ENCODE measurements around the gene RPUSD4. TPM values are rescaled to one million over a fixed set of nuclear protein-coding genes. Genes with fewer than 3 reads are reported as not detected.

Gene RPUSD4
- polyA plus RNA-seq, 2 of the 4 experiments (the other 2 are of a cell fraction): 15.4 to 16.2 TPM

GRCh38 chr11:126191379-126192073 lies 19.9 kb downstream of the RPUSD4 start:
- WGBS (ENCODE audit: missing lambda C conversion rate): 85% methylated on average over 11 of the region's 11 CpGs
- CTCF ChIA-PET: interaction anchor here (1.2 to 6.7 kb wide), 2 partner anchors 260 to 268 kb away, joined by 3 to 80 read pairs; no protein-coding TSS in a partner anchor
- ATAC-seq: no peak

GRCh38 chr11:126190792-126191191 lies 20.7 kb downstream of the RPUSD4 start:
- ATAC-seq (no peak), FAIRE-seq (no peak), DNase-seq (ENCODE audit: low read depth in 1 of 2, low spot score in 1 of 2) (no peak)
- TF ChIP-seq ZSCAN20 (CRISPR knock-in tag; IDR thresholded peaks at IDR 0.05) (no peak), ZFP36 (IDR thresholded peaks at IDR 0.05; ENCODE audit: borderline replicate concordance, partially characterized antibody) (no peak), TFCP2L1 (CRISPR knock-in tag; IDR thresholded peaks at IDR 0.05) (no peak), RARB (CRISPR knock-in tag; IDR thresholded peaks at IDR 0.05) (no peak)
- 94% methylated on average over 11 of the region's 14 CpGs for WGBS (ENCODE audit: missing lambda C conversion rate)
- POLR2A ChIA-PET: no interaction called here
- Histone ChIP-seq H3K27ac (no peak overlapping the region), H3K4me1 (no peaks in the 10 kb centered on the region), H3K4me2 (no peak overlapping the region), H3K9me3 (no peaks in the 10 kb centered on the region), H3K4me3 (no peak overlapping the region)
- CTCF ChIA-PET: interaction anchor here (1.0 to 6.7 kb wide), 4 partner anchors 9 to 267 kb away, joined by 3 to 80 read pairs (median 3); no protein-coding TSS in a partner anchor

More at GRCh38 chr11:126191379-126192073, 19.9 kb downstream of the RPUSD4 start:
- Histone ChIP-seq H3K4me2 (no peak overlapping the region), H3K4me1 (no peaks in the 10 kb centered on the region), H3K27ac (no peak overlapping the region), H3K9me3 (no peaks in the 10 kb centered on the region), H3K4me3 (no peak overlapping the region)
- no peak for TF ChIP-seq BHLHE40 (IDR thresholded peaks at IDR 0.05; ENCODE audit: low read depth, low read length)
- TF ChIP-seq BCL3 (IDR thresholded peaks at IDR 0.05): no peak
- TF ChIP-seq JUN (IDR thresholded peaks at IDR 0.05): no peak
- no peak for TF ChIP-seq ATOH8 (CRISPR knock-in tag; IDR thresholded peaks at IDR 0.05; ENCODE audit: low read depth)
- no peak for TF ChIP-seq NFE2L2 (conservative IDR thresholded peaks at IDR 0.05; ENCODE audit: low read length)
- TF ChIP-seq RCOR1 (IDR thresholded peaks at IDR 0.05; ENCODE audit: low read depth, low read length): no peak
- no peak for TF ChIP-seq CBX2 (IDR thresholded peaks at IDR 0.05; ENCODE audit: borderline replicate concordance, low read depth)
- no peak for TF ChIP-seq POLR2AphosphoS2 (conservative IDR thresholded peaks at IDR 0.05; ENCODE audit: low read length)
- TF ChIP-seq CBX8 (IDR thresholded peaks at IDR 0.05): no peak
- TF ChIP-seq ESRRA (IDR thresholded peaks at IDR 0.05; ENCODE audit: borderline replicate concordance, low read length): no peak
- TF ChIP-seq POLR2A (IDR thresholded peaks at IDR 0.05; ENCODE audit: low read length): no peak
- no peak for TF ChIP-seq PHF8 (IDR thresholded peaks at IDR 0.05; ENCODE audit: borderline replicate concordance, low read depth)
- no peak for TF ChIP-seq HOXA7 (CRISPR knock-in tag; IDR thresholded peaks at IDR 0.05)
- no peak for FAIRE-seq
- POLR2A ChIA-PET: no interaction called here
- DNase-seq (ENCODE audit: low read depth in 1 of 2, low spot score in 1 of 2): no peak

- 87% methylated on average over 14 of the region's 22 CpGs for WGBS (ENCODE audit: missing lambda C conversion rate)
- DNase-seq (ENCODE audit: low read depth in 1 of 2, low spot score in 1 of 2) (no peak), ATAC-seq (no peak), FAIRE-seq (no peak)
- Histone ChIP-seq H3K9me3 (no peaks in the 10 kb centered on the region), H3K27ac (no peak overlapping the region), H3K4me3 (no peak overlapping the region), H3K4me1 (no peaks in the 10 kb centered on the region), H3K4me2 (no peak overlapping the region)
- TF ChIP-seq MAFK (IDR thresholded peaks at IDR 0.05; ENCODE audit: partially characterized antibody) (no peak), REST (IDR thresholded peaks at IDR 0.05) (no peak), RFX5 (IDR thresholded peaks at IDR 0.05) (no peak), HOXA7 (CRISPR knock-in tag; IDR thresholded peaks at IDR 0.05) (no peak)
- ChIA-PET CTCF (interaction anchor here (1.0 to 6.7 kb wide), 3 partner anchors 128 to 266 kb away, joined by 3 to 80 read pairs (median 3); no protein-coding TSS in a partner anchor), POLR2A (no interaction called here)
Measured at GRCh38 chr11:126189109-126189929, 22.1 kb downstream of the RPUSD4 start.

All from A549 (cell line).